Suprapubic skin (tissue), 4 donors: ENCODE measurements around the gene TEX14.

Experiments
- CTCF ChIP-seq, 2 donors: fragments of 200-600 bp in 1 of 2; fragments of 450-650 bp in 1 of 2; sonication (generic) in 1 of 2; IDR thresholded peaks; one replicate each; pipeline ENCODE4 v1.5.1; 2016 to 2019; ENCODE audit warnings: antibody characterized with exemption in 2 of 2, mild to moderate bottlenecking in 1 of 2, moderate library complexity in 1 of 2
- EP300 ChIP-seq: sonication (generic); formaldehyde crosslinking; IDR thresholded peaks from one replicate; pipeline ENCODE4 v1.6.1; 2017; ENCODE audit warnings: antibody characterized with exemption
- POLR2A ChIP-seq, 2 donors: fragments of 450-650 bp; IDR thresholded peaks; one replicate each; pipeline ENCODE4 v1.6.1; 2017; ENCODE audit warnings: antibody characterized with exemption in 2 of 2, mild to moderate bottlenecking in 2 of 2, moderate library complexity in 2 of 2
- POLR2AphosphoS5 ChIP-seq, 3 donors: sonication (generic); formaldehyde crosslinking; IDR thresholded peaks; one replicate each; pipeline ENCODE4 v1.6.1; 2017; ENCODE audit warnings: antibody characterized with exemption in 3 of 3

GRCh38 chr17:58569196-58569595 lies 122.6 kb downstream of the TEX14 start:
- TF ChIP-seq POLR2A (IDR thresholded peaks at IDR 0.05) (no peak), CTCF (IDR thresholded peaks at IDR 0.05) (no peak), EP300 (no peak), POLR2AphosphoS5 (IDR thresholded peaks at IDR 0.05) (no peak)
